Fibroblast of lung (primary cell): ENCODE measurements around the gene SNRPN. TPM values are rescaled to one million over a fixed set of nuclear protein-coding genes. Genes with fewer than 3 reads are reported as not detected.

Experiments
- DNase-seq, 2 donors: peaks; one replicate each; pipeline versions ENCODE4 v3.0.0 to v3.0.0-alpha.2; 2010; ENCODE audit warnings: low read depth in 2 of 2
- H2AFZ ChIP-seq: 2 replicates; pipeline ENCODE4 v1.5.1; 2012; ENCODE audit warnings: low read length, control low read depth, inconsistent platforms
- H3K27ac ChIP-seq: 2 replicates; pipeline ENCODE4 v1.5.1; 2011; ENCODE audit warnings: low read length, control low read depth; ENCODE audit not compliant: insufficient read depth
- H3K27me3 ChIP-seq: 2 replicates; pipeline ENCODE4 v1.5.1; 2011; ENCODE audit warnings: mild to moderate bottlenecking, low read length; ENCODE audit not compliant: control insufficient read depth, insufficient read depth
- H3K36me3 ChIP-seq: 2 replicates; pipeline ENCODE4 v1.5.1; 2011; ENCODE audit warnings: low read length; ENCODE audit not compliant: control insufficient read depth, insufficient read depth
- H3K4me1 ChIP-seq: 2 replicates; pipeline ENCODE4 v1.5.1; 2011; ENCODE audit warnings: low read length; ENCODE audit not compliant: control insufficient read depth, insufficient read depth; ENCODE audit errors: extremely low read depth
- H3K4me2 ChIP-seq: 2 replicates; pipeline ENCODE4 v1.5.1; 2011; ENCODE audit warnings: low read length, control low read depth; ENCODE audit not compliant: insufficient read depth; ENCODE audit errors: extremely low read depth
- H3K4me3 ChIP-seq, 4 experiments: fragments of 200-600 bp in 1 of 4; sonication (generic) in 1 of 4; replicated peaks in 1 of 4; 2 replicates each; pipeline ENCODE4 v1.5.1; 2011 to 2016; ENCODE audit warnings: low read length in 4 of 4, low read depth in 3 of 4, mild to moderate bottlenecking in 3 of 4, control low read depth in 2 of 4, inconsistent platforms in 1 of 4, mixed read lengths in 1 of 4; ENCODE audit not compliant: insufficient read depth in 1 of 4; ENCODE audit errors: control extremely low read depth in 1 of 4
- H3K79me2 ChIP-seq: 2 replicates; pipeline ENCODE4 v1.5.1; 2012; ENCODE audit warnings: mild to moderate bottlenecking, low read length, inconsistent platforms; ENCODE audit not compliant: control insufficient read depth, insufficient read depth
- H3K9ac ChIP-seq: 2 replicates; pipeline ENCODE4 v1.5.1; 2011; ENCODE audit warnings: mild to moderate bottlenecking, low read length, control low read depth; ENCODE audit not compliant: insufficient read depth
- H3K9me3 ChIP-seq: 2 replicates; pipeline ENCODE4 v1.5.1; 2012; ENCODE audit warnings: low read depth, low read length; ENCODE audit not compliant: control insufficient read depth, insufficient read depth
- H4K20me1 ChIP-seq: 2 replicates; pipeline ENCODE4 v1.5.1; 2011; ENCODE audit warnings: low read length; ENCODE audit not compliant: control insufficient read depth, insufficient read depth; ENCODE audit errors: extremely low read depth
- EZH2 ChIP-seq: IDR thresholded peaks from 2 replicates; pipeline ENCODE4 v1.5.1; 2012; ENCODE audit warnings: low read length, control low read depth, mild to moderate bottlenecking; ENCODE audit errors: missing control alignments
- polyA plus RNA-seq, 2 donors: library from polyadenylated mRNA; depleted of rRNA in 1 of 2; stranded (reverse) in 1 of 2; unstranded in 1 of 2; fragments of >200 nt; gene quantifications; 2 replicates each; pipeline ENCODE4 v1.2.1, GENCODE V29; 2011 to 2012; ENCODE audit warnings: missing spikeins in 1 of 2
- total RNA-seq: library from RNA; depleted of rRNA; stranded (reverse); fragments of >200 nt; gene quantifications from 2 replicates; pipeline ENCODE4 v1.2.1, GENCODE V29; 2014
- TF ChIP-seq, protein P1 (sequence below), 2 donors: IDR thresholded peaks in 1 of 2; conservative IDR thresholded peaks in 1 of 2; 1 replicate in 1 of 2; 2 replicates in 1 of 2; pipeline ENCODE4 v1.5.1; 2011 to 2012; ENCODE audit warnings: low read length in 2 of 2, control low read depth in 1 of 2, inconsistent platforms in 1 of 2, low read depth in 1 of 2, mild to moderate bottlenecking in 1 of 2

The SNRPN gene
- total and polyA plus RNA-seq, 2 donors (not counting 1 experiment from before 2014, with no cell fraction given), result 117 to 163 TPM

DNA sequence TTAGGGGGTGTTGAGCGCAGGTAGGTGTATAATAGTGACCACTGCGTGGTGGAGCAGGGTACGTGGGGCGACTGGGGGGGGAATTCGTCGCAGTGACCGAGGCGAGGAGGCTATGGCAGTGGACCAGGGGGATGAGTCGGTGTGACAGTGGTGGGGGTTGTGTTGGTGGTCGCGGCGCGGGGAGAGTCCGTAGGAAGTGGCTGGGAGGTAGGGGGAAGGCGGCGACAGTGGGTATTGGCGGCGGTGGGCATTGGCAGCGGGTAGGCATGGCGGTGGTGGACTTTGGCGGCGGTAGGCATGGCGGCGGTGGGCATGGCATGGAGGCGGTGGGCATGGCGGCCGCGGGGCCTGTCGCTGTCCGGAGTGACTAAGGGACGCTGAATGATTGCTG lies 739 bp downstream of the SNRPN start:
- H3K9ac ChIP-seq, result peak overlapping the region; percentile 74
- H3K27me3 ChIP-seq, result no peaks in the 10 kb centered on the region
- H3K27ac ChIP-seq, result peak overlapping the region; percentile 88
- H3K9me3 ChIP-seq, result no peaks in the 10 kb centered on the region
- H3K4me2 ChIP-seq, result peak overlapping the region; percentile 34
- H3K4me1 ChIP-seq, result no peaks in the 10 kb centered on the region
- TF ChIP-seq, protein P1, sequence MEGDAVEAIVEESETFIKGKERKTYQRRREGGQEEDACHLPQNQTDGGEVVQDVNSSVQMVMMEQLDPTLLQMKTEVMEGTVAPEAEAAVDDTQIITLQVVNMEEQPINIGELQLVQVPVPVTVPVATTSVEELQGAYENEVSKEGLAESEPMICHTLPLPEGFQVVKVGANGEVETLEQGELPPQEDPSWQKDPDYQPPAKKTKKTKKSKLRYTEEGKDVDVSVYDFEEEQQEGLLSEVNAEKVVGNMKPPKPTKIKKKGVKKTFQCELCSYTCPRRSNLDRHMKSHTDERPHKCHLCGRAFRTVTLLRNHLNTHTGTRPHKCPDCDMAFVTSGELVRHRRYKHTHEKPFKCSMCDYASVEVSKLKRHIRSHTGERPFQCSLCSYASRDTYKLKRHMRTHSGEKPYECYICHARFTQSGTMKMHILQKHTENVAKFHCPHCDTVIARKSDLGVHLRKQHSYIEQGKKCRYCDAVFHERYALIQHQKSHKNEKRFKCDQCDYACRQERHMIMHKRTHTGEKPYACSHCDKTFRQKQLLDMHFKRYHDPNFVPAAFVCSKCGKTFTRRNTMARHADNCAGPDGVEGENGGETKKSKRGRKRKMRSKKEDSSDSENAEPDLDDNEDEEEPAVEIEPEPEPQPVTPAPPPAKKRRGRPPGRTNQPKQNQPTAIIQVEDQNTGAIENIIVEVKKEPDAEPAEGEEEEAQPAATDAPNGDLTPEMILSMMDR (conservative IDR thresholded peaks at IDR 0.05 in 1 of 2, IDR thresholded peaks at IDR 0.05 in 1 of 2; ENCODE audit: low read depth in 1 of 2, low read length in 2 of 2), result no peak
- no peak for TF ChIP-seq EZH2
- peaks cover 27% of the 10 kb centered on the region for H3K79me2 ChIP-seq
- no peak for DNase-seq
- no peaks in the 10 kb centered on the region for H3K36me3 ChIP-seq
- peak overlapping the region; percentile 87 for H2AFZ ChIP-seq
- H4K20me1 ChIP-seq, result no peaks in the 10 kb centered on the region
- peak overlapping the region; percentile 69 to 88 (median 80) for H3K4me3 ChIP-seq

DNA sequence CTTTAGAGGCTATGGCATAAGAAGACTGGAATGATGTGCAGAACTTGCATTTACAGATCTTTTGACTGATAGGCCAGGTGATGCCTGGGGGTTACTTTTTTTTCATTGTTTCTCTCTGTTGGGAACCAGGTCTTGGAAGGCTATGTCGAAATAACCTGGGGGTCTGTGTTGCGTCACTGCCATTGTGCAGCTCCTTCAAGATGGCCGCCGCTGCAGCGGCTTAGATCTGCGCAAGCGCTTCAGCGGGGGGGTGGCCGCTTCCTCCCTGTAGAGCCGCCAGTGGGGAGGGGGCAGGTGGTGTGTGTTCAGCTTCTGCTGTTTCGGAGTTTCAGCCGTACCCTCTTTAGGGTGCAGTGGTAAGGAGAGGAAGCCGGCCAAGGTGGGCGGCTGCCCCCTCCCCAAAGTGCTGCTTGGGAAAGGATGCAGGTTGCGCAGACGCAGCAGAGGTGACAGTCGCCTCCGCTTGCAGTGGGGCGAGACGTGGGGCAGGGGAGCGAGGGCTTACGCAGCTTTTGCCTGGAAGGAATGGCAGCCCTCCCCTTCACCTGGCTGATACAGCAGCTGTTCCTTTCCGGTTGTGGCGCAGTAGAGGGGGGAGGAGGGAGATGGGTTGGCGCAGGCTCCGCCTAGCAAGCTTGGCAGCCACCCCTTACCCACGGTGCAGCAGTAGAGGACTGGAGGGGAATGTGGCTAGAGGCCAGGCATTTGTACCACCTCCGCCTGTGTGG lies 1.5 kb downstream of the SNRPN start:
- no peaks in the 10 kb centered on the region for H3K27me3 ChIP-seq
- peak overlapping the region; percentile 34 for H3K4me2 ChIP-seq
- H4K20me1 ChIP-seq, result no peaks in the 10 kb centered on the region
- peak overlapping the region; percentile 55 for H3K9ac ChIP-seq
- no peak for TF ChIP-seq EZH2
- TF ChIP-seq, protein P1 (conservative IDR thresholded peaks at IDR 0.05 in 1 of 2, IDR thresholded peaks at IDR 0.05 in 1 of 2; ENCODE audit: low read depth in 1 of 2, low read length in 2 of 2), result no peak
- peaks cover 27% of the 10 kb centered on the region for H3K79me2 ChIP-seq
- peak overlapping the region; percentile 88 for H3K27ac ChIP-seq
- H3K36me3 ChIP-seq, result no peaks in the 10 kb centered on the region
- DNase-seq, result peak; percentile 72 to 76
- H3K4me1 ChIP-seq, result no peaks in the 10 kb centered on the region
- peak overlapping the region; percentile 69 to 88 (median 80) for H3K4me3 ChIP-seq
- H2AFZ ChIP-seq, result peak overlapping the region; percentile 87
- no peaks in the 10 kb centered on the region for H3K9me3 ChIP-seq

DNA sequence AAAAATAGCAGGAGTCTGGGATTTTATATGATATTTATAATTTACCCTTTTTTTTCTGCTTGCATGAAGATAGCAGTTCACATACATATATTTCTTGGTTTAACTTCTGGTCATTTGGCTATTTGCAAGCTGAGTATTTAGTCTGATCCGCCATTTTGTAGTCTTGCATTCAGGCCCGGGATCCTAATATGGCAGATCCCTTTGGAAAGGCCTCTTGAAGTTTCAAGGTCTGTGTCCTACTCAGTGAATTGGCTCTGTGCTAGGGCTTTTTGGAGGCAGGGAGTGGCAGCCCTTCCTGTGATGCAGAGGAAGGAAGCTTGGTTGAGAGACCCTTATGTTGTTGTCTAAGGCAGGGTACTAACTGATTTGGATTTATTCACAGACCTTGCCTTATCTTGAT lies 2.9 kb downstream of the SNRPN start:
- H3K79me2 ChIP-seq, result peaks cover 27% of the 10 kb centered on the region
- DNase-seq, result no peak
- no peaks in the 10 kb centered on the region for H4K20me1 ChIP-seq
- H3K9me3 ChIP-seq, result no peaks in the 10 kb centered on the region
- H3K4me1 ChIP-seq, result no peaks in the 10 kb centered on the region
- TF ChIP-seq, protein P1 (conservative IDR thresholded peaks at IDR 0.05 in 1 of 2, IDR thresholded peaks at IDR 0.05 in 1 of 2; ENCODE audit: low read depth in 1 of 2, low read length in 2 of 2), result no peak
- no peak for TF ChIP-seq EZH2
- no peak overlapping the region for H2AFZ ChIP-seq
- no peak overlapping the region for H3K4me3 ChIP-seq
- H3K4me2 ChIP-seq, result no peak overlapping the region
- H3K36me3 ChIP-seq, result no peaks in the 10 kb centered on the region
- no peak overlapping the region for H3K27ac ChIP-seq
- no peak overlapping the region for H3K9ac ChIP-seq
- H3K27me3 ChIP-seq, result no peaks in the 10 kb centered on the region
